HTR-8/SVneo (cell line): ENCODE results near the gene GPR34.
"Not testable (repeated sequence)": the region's sequence is repeated elsewhere in the genome, so short reads cannot be mapped to it uniquely, and the experiment has no call there.

Source experiments
- DNase-seq: peaks from one replicate; pipeline ENCODE4 v3.0.0; 2011; ENCODE audit warnings: low spot score, mixed read lengths; ENCODE audit not compliant: insufficient read length
- FAIRE-seq: peaks from 2 replicates; lab custom pipeline; 2011; peaks lifted over from hg19 to GRCh38; lab: Jason Lieb, UNC

GPR34 gene

GRCh38 chrX:41688835-41689234 lies at the start of gene GPR34:
Gene GPR34 (plus strand): TSS chrX:41688973. CDS start chrX:41695634, 6,661 bp downstream.
- FAIRE-seq (no peak), DNase-seq (no peak)

GRCh38 chrX:41646201-41646600 lies 42.6 kb upstream of the GPR34 start:
- not testable (repeated sequence) for DNase-seq, FAIRE-seq

- DNase-seq, result no peak
- FAIRE-seq, result no peak
These were observed 35.6 kb upstream of the GPR34 start for GRCh38 chrX:41653125-41653524.

GRCh38 chrX:41655101-41655500 lies 33.7 kb upstream of the GPR34 start:
- FAIRE-seq (no peak), DNase-seq (no peak)

- DNase-seq (no peak), FAIRE-seq (no peak)
These were observed 33.1 kb upstream of the GPR34 start for GRCh38 chrX:41655631-41656030.

- FAIRE-seq (no peak), DNase-seq (no peak)
These were observed 27.2 kb upstream of the GPR34 start for GRCh38 chrX:41661366-41662095.

GRCh38 chrX:41664375-41664901 lies 24.3 kb upstream of the GPR34 start:
- FAIRE-seq (no peak), DNase-seq (no peak)

- DNase-seq, result no peak
- no peak for FAIRE-seq
These were observed 23.9 kb upstream of the GPR34 start for GRCh38 chrX:41664908-41665307.

- DNase-seq (no peak), FAIRE-seq (no peak)
These were observed 23.1 kb upstream of the GPR34 start for GRCh38 chrX:41665686-41666085.

GRCh38 chrX:41666251-41666650 lies 22.5 kb upstream of the GPR34 start:
- FAIRE-seq, result no peak
- DNase-seq, result no peak

- DNase-seq (no peak), FAIRE-seq (no peak)
These were observed 21.1 kb upstream of the GPR34 start for GRCh38 chrX:41667631-41668030.

- FAIRE-seq, result no peak
- no peak for DNase-seq
These were observed 18.7 kb upstream of the GPR34 start for GRCh38 chrX:41670112-41670511.

- DNase-seq (no peak), FAIRE-seq (no peak)
These were observed 17.7 kb upstream of the GPR34 start for GRCh38 chrX:41671082-41671481.

- no peak for DNase-seq
- FAIRE-seq, result no peak
These were observed 16.1 kb upstream of the GPR34 start for GRCh38 chrX:41672643-41673042.

GRCh38 chrX:41676361-41676760 lies 12.4 kb upstream of the GPR34 start:
- not testable (repeated sequence) for FAIRE-seq, DNase-seq

- no peak for FAIRE-seq
- DNase-seq, result no peak
These were observed 11.4 kb upstream of the GPR34 start for GRCh38 chrX:41677183-41678060.

- no peak for DNase-seq
- no peak for FAIRE-seq
These were observed 4.6 kb upstream of the GPR34 start for GRCh38 chrX:41684138-41684537.

GRCh38 chrX:41684940-41685339 lies 3.8 kb upstream of the GPR34 start:
- FAIRE-seq (no peak), DNase-seq (no peak)

- no peak for FAIRE-seq
These were observed 2.0 kb upstream of the GPR34 start for GRCh38 chrX:41686788-41687187.

GRCh38 chrX:41688156-41688555 lies 617 bp upstream of the GPR34 start:
- DNase-seq, result no peak
- FAIRE-seq, result no peak

More at GRCh38 chrX:41686788-41687187, 2.0 kb upstream of the GPR34 start:
- no peak for DNase-seq

GRCh38 chrX:41689711-41690110 lies 938 bp downstream of the GPR34 start:
- no peak for DNase-seq
- no peak for FAIRE-seq
